Activated naive CD8-positive, alpha-beta T cell treated with anti-CD3 and anti-CD28 coated beads for 36 hours (primary cell): Measurements from ENCODE around the gene C1QTNF9B. TPM values are rescaled to one million over a fixed set of nuclear protein-coding genes. Genes with fewer than 3 reads are reported as not detected.

Experiments used
- total RNA-seq, 2 experiments: library from RNA; stranded (reverse); gene quantifications; one replicate each; pipeline ENCODE4 v1.2.3, GENCODE V29; 2021

The C1QTNF9B gene
- total RNA-seq, 2 experiments from 2014 or later, result not detected

Other genes with a start within 250 kb of the C1QTNF9B start
- gene MIPEP, start 8.1 kb downstream of the C1QTNF9B start, total RNA-seq, result 10 to 100 TPM; 21.3 to 24.0 TPM